ENCODE results near the gene AANAT.

AANAT gene

DNA sequence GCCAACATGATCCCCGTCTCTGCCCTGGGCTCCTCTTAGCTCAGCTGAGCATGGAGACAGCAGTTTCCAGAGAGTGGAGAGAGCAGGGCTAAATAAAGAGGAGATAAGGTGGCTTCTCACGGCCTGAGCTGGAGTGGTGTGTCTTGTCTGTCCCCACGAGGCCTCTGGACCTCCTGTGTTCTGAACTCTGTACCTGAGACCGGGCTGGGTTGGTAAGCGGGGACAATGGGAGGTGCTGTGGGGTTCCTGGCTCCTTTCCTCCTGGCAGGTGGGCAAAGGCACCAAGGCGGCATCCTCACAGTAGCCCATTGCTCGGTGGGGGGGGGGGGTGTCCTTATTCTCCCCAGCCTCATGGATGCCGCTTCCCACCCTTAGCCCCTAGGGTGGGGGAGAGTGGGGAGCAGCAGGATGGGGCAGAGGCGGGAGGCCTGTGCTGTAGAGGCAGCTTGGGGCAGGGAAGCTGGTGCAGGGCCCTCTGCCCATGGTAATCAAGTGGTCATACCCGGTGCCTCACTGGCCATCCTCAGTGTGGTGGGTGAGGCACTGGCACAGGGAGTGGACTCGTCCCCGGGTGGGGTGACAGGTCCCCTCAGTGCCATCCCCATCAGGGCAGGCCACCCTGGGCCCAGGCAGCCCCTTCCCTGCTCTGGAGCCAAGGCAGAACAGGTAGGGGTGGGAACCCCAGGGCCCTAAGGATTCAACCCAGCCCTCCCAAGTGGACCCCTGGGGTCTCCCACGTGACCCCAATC lies 2.8 kb downstream of the AANAT start:
- Histone ChIP-seq H3K36me3 (ENCODE audit: control insufficient read depth, insufficient read depth, low read length) (no peaks in the 10 kb centered on the region), H3K4me1 (ENCODE audit: control insufficient read depth, insufficient read depth, low read length, poor library complexity, severe bottlenecking) (peaks cover 7% of the 10 kb centered on the region), H3K9me3 (ENCODE audit: control insufficient read depth, low read length) (no peaks in the 10 kb centered on the region), H3K4me3 (ENCODE audit: extremely low read depth, insufficient read depth, low read length, poor library complexity, severe bottlenecking) (no peak overlapping the region), H3K27ac (ENCODE audit: low read depth, low read length, severe bottlenecking) (no peak overlapping the region)
- WGBS, 2 experiments (ENCODE audit: insufficient coverage in 2 of 2): 89 to 97% methylated on average over 7 to 8 of the region's 13 CpGs

DNA sequence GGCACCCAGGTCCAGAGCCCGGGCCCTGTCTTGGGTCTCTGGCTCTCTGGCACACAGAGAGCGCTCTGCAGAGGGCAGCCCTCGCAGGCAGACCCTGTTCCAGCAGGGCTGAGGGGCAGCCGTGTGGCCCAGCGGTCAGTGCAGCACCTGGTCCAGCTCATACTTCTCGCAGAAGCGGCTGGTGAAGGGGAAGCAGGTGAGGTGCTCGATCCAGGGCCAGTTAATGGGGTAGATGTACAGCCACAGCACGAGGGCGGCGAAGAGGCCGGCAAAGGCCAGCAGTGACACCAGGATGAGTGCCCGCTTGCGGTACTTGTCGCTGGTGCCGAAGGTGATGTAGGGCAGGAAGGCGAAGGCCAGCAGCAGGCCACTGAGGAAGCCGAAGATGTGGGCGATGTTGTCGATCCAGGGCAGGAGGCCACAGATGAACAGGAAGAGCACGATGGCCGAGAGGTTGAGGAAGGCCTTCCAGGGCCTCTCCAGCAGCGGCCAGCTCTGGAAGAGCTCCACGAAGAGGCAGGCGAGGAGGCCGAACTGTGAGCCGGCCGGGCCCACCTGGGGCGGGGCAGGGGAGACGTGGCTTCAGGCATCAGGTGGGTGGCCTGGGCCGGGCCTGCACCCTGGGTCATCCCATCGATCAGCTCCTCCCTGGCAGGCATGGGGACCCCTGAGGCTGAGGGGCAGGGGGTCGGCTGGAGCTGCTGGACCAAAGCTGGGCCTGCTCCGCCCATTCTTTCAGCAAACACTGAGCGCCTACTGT lies 4.3 kb downstream of the AANAT start:
- WGBS, 2 experiments (ENCODE audit: insufficient coverage in 2 of 2): 95 to 96% methylated on average over 31 to 33 of the region's 35 CpGs
- Histone ChIP-seq H3K27ac (ENCODE audit: low read depth, low read length, severe bottlenecking) (no peak overlapping the region), H3K36me3 (ENCODE audit: control insufficient read depth, insufficient read depth, low read length) (no peaks in the 10 kb centered on the region), H3K4me3 (ENCODE audit: extremely low read depth, insufficient read depth, low read length, poor library complexity, severe bottlenecking) (no peak overlapping the region), H3K4me1 (ENCODE audit: control insufficient read depth, insufficient read depth, low read length, poor library complexity, severe bottlenecking) (peaks cover 7% of the 10 kb centered on the region), H3K9me3 (ENCODE audit: control insufficient read depth, low read length) (no peaks in the 10 kb centered on the region)

DNA sequence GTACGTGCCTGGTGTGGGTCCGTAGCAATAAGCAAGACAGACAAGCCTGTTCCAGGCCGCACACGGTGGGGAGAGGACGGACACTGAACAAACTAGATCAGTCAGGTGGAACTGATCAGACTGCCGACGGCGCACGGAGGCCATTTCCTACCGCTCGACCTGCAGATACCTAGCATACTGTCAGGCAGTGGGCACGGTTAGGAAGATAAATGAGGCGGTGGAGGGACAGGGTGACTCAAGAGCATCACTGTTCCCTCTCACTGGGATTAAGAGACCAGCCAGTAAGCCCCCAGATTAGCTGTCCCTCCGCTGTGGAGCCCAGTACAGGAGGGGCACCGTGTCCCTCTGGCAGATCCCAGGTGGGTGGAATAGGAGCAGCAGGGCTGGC lies 4.8 kb downstream of the AANAT start:
- Histone ChIP-seq H3K9me3 (ENCODE audit: control insufficient read depth, low read length) (no peaks in the 10 kb centered on the region), H3K27ac (ENCODE audit: low read depth, low read length, severe bottlenecking) (no peak overlapping the region)
- 96% methylated on average over 15 of the region's 15 CpGs for WGBS, 2 experiments (ENCODE audit: insufficient coverage in 2 of 2)

DNA sequence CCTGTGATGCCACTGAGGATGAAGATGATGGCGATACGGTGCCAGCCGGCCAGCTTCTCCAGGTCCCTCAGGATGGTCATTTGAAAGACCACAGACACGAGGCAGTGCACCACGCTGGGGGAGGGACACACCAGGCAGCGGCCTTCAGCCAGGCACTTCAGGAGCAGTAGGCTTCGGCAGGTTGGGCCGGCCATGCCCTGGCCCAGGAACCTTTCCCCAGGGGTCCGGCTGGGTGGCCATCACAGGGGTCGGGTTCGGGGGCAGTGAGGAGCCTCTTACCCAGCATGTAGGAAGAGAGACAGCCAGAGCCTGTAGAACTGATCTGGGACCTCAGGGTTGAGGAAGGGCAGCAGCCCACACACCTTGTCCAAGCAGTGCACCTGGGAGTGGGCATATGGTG lies 5.3 kb downstream of the AANAT start:
- 92 to 99% methylated on average over 8 to 11 of the region's 11 CpGs for WGBS, 2 experiments (ENCODE audit: insufficient coverage in 2 of 2)
- Histone ChIP-seq H3K4me1 (ENCODE audit: control insufficient read depth, insufficient read depth, low read length, poor library complexity, severe bottlenecking) (peaks cover 2% of the 10 kb centered on the region), H3K9me3 (ENCODE audit: control insufficient read depth, low read length) (no peaks in the 10 kb centered on the region), H3K36me3 (ENCODE audit: control insufficient read depth, insufficient read depth, low read length) (no peaks in the 10 kb centered on the region), H3K27ac (ENCODE audit: low read depth, low read length, severe bottlenecking) (no peak overlapping the region), H3K4me3 (ENCODE audit: extremely low read depth, insufficient read depth, low read length, poor library complexity, severe bottlenecking) (no peak overlapping the region)

More for the DNA sequence above, 4.8 kb downstream of the AANAT start:
- H3K4me3 ChIP-seq (ENCODE audit: extremely low read depth, insufficient read depth, low read length, poor library complexity, severe bottlenecking): no peak overlapping the region
- H3K36me3 ChIP-seq (ENCODE audit: control insufficient read depth, insufficient read depth, low read length): no peaks in the 10 kb centered on the region
- peaks cover 6% of the 10 kb centered on the region for H3K4me1 ChIP-seq (ENCODE audit: control insufficient read depth, insufficient read depth, low read length, poor library complexity, severe bottlenecking)

DNA sequence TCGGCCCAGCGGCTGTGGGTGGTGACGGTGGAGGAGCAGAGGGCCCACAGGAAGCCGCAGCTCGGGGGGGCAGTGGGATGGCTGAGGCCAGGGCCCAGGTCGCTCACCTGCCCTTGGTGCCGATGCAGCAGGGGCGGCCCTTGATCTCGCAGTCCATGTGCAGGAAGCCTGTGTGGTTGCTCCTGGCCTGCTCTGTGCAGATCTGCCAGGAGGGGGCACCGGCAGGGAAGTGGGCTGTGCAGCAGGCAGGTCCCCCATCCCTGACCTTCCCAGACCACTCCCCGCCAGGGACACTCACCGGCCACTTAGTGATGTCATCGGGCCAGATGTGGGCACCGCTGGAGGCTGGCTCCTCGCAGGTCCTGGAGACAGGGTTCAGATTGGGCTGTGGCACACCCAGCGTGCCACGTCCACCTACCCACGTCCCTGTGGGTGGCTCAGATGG lies 6.2 kb downstream of the AANAT start:
- Histone ChIP-seq H3K27ac (ENCODE audit: low read depth, low read length, severe bottlenecking) (no peak overlapping the region), H3K36me3 (ENCODE audit: control insufficient read depth, insufficient read depth, low read length) (no peaks in the 10 kb centered on the region), H3K9me3 (ENCODE audit: control insufficient read depth, low read length) (no peaks in the 10 kb centered on the region), H3K4me3 (ENCODE audit: extremely low read depth, insufficient read depth, low read length, poor library complexity, severe bottlenecking) (no peak overlapping the region), H3K4me1 (ENCODE audit: control insufficient read depth, insufficient read depth, low read length, poor library complexity, severe bottlenecking) (no peaks in the 10 kb centered on the region)
- 82 to 88% methylated on average over 16 to 17 of the region's 18 CpGs for WGBS, 2 experiments (ENCODE audit: insufficient coverage in 2 of 2)

DNA sequence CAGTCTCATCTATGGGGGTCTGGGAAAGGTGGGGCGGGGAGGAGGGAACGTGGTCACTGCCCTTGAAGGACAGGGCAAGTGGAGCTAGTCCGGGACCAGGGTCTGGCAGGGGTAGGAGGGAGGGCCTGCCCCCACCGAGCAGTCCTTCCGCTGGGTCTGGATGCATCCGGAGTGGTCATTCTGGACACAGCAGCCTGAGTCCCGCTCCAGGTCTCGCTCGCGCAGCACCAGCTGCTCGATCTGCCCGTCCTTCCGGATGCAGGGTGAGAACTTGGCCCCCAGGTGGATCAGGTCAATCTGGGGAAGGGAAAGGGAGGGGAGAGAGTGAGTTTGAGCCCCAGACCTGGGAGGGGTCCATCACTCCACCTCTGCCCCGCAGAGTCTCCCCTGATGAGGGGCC lies 6.8 kb downstream of the AANAT start:
- Histone ChIP-seq H3K9me3 (ENCODE audit: control insufficient read depth, low read length) (no peaks in the 10 kb centered on the region), H3K36me3 (ENCODE audit: control insufficient read depth, insufficient read depth, low read length) (no peaks in the 10 kb centered on the region), H3K4me3 (ENCODE audit: extremely low read depth, insufficient read depth, low read length, poor library complexity, severe bottlenecking) (no peak overlapping the region), H3K4me1 (ENCODE audit: control insufficient read depth, insufficient read depth, low read length, poor library complexity, severe bottlenecking) (no peaks in the 10 kb centered on the region), H3K27ac (ENCODE audit: low read depth, low read length, severe bottlenecking) (no peak overlapping the region)
- 94 to 98% methylated on average over 13 to 14 of the region's 14 CpGs for WGBS, 2 experiments (ENCODE audit: insufficient coverage in 2 of 2)

DNA sequence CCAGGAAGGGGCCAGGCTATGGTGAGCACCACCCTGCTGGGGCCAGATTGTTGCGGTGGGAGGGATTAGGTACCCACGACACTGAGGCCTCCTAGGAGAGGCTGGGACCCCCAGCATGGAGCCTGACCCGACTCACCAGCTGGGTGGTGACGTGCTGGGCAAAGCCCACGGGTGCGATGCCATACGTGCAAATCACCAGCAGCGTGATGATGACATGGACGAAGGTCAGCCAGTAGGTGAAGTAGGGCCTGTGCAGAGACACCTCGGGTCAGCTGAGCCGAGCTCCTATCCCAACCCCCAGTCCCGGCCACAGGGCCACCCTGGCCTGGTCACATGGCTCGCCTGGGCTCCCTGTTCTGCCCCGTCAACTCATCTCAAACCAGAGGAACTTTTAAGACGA lies 7.5 kb downstream of the AANAT start:
- no peaks in the 10 kb centered on the region for H3K9me3 ChIP-seq (ENCODE audit: control insufficient read depth, low read length)
- no peaks in the 10 kb centered on the region for H3K36me3 ChIP-seq (ENCODE audit: control insufficient read depth, insufficient read depth, low read length)
- no peak overlapping the region for H3K4me3 ChIP-seq (ENCODE audit: extremely low read depth, insufficient read depth, low read length, poor library complexity, severe bottlenecking)
- 91 to 98% methylated on average over 10 to 15 of the region's 15 CpGs for WGBS, 2 experiments (ENCODE audit: insufficient coverage in 2 of 2)
- no peak overlapping the region for H3K27ac ChIP-seq (ENCODE audit: low read depth, low read length, severe bottlenecking)
- H3K4me1 ChIP-seq (ENCODE audit: control insufficient read depth, insufficient read depth, low read length, poor library complexity, severe bottlenecking): no peaks in the 10 kb centered on the region

DNA sequence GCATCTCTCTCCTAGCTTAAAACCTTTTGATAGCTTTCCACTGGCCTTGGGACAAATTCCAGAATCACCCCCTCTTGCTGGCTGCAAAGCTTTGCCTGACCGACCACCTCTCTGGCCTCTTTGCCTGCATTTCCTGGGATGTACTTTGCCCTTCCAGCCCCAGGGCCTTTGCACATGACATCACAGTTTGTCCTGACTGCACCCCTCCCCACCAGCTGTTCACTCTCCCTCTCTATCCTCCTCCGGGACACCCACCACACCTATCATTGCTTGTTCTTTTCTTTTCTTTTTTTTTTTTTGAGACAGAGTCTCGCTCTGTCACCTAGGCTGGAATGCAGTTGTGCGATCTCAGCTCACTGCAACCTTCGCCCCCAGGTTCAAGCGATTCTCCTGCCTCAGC lies 7.9 kb downstream of the AANAT start:
- H3K36me3 ChIP-seq (ENCODE audit: control insufficient read depth, insufficient read depth, low read length): no peaks in the 10 kb centered on the region
- 92 to 96% methylated on average over 5 to 6 of the region's 6 CpGs for WGBS, 2 experiments (ENCODE audit: insufficient coverage in 2 of 2)
- H3K9me3 ChIP-seq (ENCODE audit: control insufficient read depth, low read length): no peaks in the 10 kb centered on the region
- no peaks in the 10 kb centered on the region for H3K4me1 ChIP-seq (ENCODE audit: control insufficient read depth, insufficient read depth, low read length, poor library complexity, severe bottlenecking)
- H3K27ac ChIP-seq (ENCODE audit: low read depth, low read length, severe bottlenecking): no peak overlapping the region
- no peak overlapping the region for H3K4me3 ChIP-seq (ENCODE audit: extremely low read depth, insufficient read depth, low read length, poor library complexity, severe bottlenecking)

DNA sequence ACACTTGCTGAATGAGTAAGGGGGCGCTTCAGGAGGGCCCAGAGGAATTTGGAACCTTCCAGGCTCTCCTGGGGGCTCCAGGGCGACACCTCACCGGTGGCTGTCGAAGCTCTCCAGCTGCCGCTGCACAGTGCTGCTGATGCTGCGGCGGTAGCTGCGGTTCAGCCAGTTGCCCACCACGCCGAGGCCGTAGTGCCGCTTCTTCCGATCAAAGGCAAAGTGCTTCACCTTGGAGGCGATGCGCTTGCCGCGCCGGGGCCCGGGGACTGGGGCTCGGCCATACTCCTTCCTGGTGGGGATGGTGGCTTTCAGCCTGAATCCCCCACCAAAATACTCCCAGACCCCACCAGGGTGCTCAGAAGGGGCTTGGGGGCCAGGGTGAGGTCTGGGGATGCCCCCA lies 9.3 kb downstream of the AANAT start:
- Histone ChIP-seq H3K36me3 (ENCODE audit: control insufficient read depth, insufficient read depth, low read length) (no peaks in the 10 kb centered on the region), H3K27ac (ENCODE audit: low read depth, low read length, severe bottlenecking) (no peak overlapping the region), H3K4me1 (ENCODE audit: control insufficient read depth, insufficient read depth, low read length, poor library complexity, severe bottlenecking) (no peaks in the 10 kb centered on the region), H3K9me3 (ENCODE audit: control insufficient read depth, low read length) (no peaks in the 10 kb centered on the region), H3K4me3 (ENCODE audit: extremely low read depth, insufficient read depth, low read length, poor library complexity, severe bottlenecking) (no peak overlapping the region)
- 88 to 95% methylated on average over 17 to 20 of the region's 20 CpGs for WGBS, 2 experiments (ENCODE audit: insufficient coverage in 2 of 2)

DNA sequence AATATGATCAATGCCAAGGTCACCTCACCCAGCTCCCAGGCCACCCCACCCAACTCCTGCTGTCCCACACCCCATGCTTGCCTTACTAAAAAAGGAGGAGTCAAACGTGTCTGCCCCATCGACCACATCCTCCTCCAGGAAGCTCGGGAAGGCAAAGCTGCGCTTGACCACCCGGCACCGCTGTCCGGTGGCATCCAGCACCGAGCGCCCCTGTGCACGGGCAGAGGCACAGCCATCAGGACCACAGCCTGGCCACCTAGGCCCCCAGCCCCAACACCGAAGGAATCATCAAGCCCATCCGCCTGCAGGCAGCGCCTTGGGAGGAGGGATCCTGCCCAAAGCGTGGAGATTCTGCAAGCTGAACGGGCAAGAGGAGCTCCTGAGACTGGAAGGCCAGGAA lies 10.2 kb downstream of the AANAT start:
- no peak overlapping the region for H3K27ac ChIP-seq (ENCODE audit: low read depth, low read length, severe bottlenecking)
- no peaks in the 10 kb centered on the region for H3K36me3 ChIP-seq (ENCODE audit: control insufficient read depth, insufficient read depth, low read length)
- H3K9me3 ChIP-seq (ENCODE audit: control insufficient read depth, low read length): no peaks in the 10 kb centered on the region
- no peaks in the 10 kb centered on the region for H3K4me1 ChIP-seq (ENCODE audit: control insufficient read depth, insufficient read depth, low read length, poor library complexity, severe bottlenecking)
- 92 to 95% methylated on average over 14 to 15 of the region's 15 CpGs for WGBS, 2 experiments (ENCODE audit: insufficient coverage in 2 of 2)
- H3K4me3 ChIP-seq (ENCODE audit: extremely low read depth, insufficient read depth, low read length, poor library complexity, severe bottlenecking): no peak overlapping the region

DNA sequence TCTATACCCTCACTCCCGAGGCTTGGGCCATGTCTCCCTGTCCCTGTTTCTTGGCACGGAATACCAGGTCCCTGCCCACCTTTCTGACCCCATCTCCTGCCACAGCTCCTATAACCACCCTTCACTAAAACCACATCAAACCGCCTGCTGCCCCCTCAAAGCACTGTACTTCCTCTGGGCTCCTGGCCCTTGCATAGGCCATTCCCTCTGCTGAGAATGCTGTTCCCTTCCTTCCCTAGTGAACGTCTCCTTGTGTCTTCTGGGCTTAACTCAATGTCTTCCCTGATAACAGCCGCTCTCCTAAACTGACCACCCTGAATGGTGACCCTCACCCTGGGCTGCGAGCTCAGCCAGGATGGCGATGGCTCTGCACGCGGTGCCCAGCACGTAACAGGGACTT lies 10.7 kb downstream of the AANAT start:
- no peak overlapping the region for H3K27ac ChIP-seq (ENCODE audit: low read depth, low read length, severe bottlenecking)
- H3K4me3 ChIP-seq (ENCODE audit: extremely low read depth, insufficient read depth, low read length, poor library complexity, severe bottlenecking): no peak overlapping the region
- no peaks in the 10 kb centered on the region for H3K9me3 ChIP-seq (ENCODE audit: control insufficient read depth, low read length)
- H3K4me1 ChIP-seq (ENCODE audit: control insufficient read depth, insufficient read depth, low read length, poor library complexity, severe bottlenecking): no peaks in the 10 kb centered on the region
- WGBS, 2 experiments (ENCODE audit: insufficient coverage in 2 of 2): 92 to 96% methylated on average over 9 of the region's 10 CpGs
- no peaks in the 10 kb centered on the region for H3K36me3 ChIP-seq (ENCODE audit: control insufficient read depth, insufficient read depth, low read length)
